ENCODE measurements around the gene PTS.
A peak's percentile ranks its signal among the peaks of the same experiment; 100 is the strongest.

PTS gene

GRCh38 chr11:112265659-112266409 is 39.6 kb downstream of the PTS start:
- DNase-seq (ENCODE audit: low spot score), result peak; percentile 39

- no peak for DNase-seq (ENCODE audit: low spot score)
These were observed 40.2 kb downstream of the PTS start for GRCh38 chr11:112266410-112266778.

GRCh38 chr11:112267188-112267591 is 41.0 kb downstream of the PTS start:
- peak; percentile 19 for DNase-seq (ENCODE audit: low spot score)

- no peak for DNase-seq (ENCODE audit: low spot score)
These were observed 42.2 kb downstream of the PTS start for GRCh38 chr11:112268406-112268805.

GRCh38 chr11:112269139-112269538 is 42.9 kb downstream of the PTS start:
- no peak for DNase-seq (ENCODE audit: low spot score)

GRCh38 chr11:112270551-112271180 is 44.4 kb downstream of the PTS start:
- DNase-seq (ENCODE audit: low spot score), result no peak

- DNase-seq (ENCODE audit: low spot score), result no peak
These were observed 45.0 kb downstream of the PTS start for GRCh38 chr11:112271242-112271641.

- DNase-seq (ENCODE audit: low spot score), result no peak
These were observed 46.8 kb downstream of the PTS start for GRCh38 chr11:112273066-112273465.

GRCh38 chr11:112274007-112274783 is 48.0 kb downstream of the PTS start:
- DNase-seq (ENCODE audit: low spot score), result no peak

GRCh38 chr11:112277029-112277428 is 50.8 kb downstream of the PTS start:
- no peak for DNase-seq (ENCODE audit: low spot score)

GRCh38 chr11:112277941-112278340 is 51.7 kb downstream of the PTS start:
- peak; percentile 41 for DNase-seq (ENCODE audit: low spot score)

- DNase-seq (ENCODE audit: low spot score), result no peak
These were observed 52.6 kb downstream of the PTS start for GRCh38 chr11:112278803-112279202.

- peak; percentile 83 for DNase-seq (ENCODE audit: low spot score)
These were observed 53.7 kb downstream of the PTS start for GRCh38 chr11:112279901-112280267.

- DNase-seq (ENCODE audit: low spot score), result peak; percentile 89
These were observed 54.3 kb downstream of the PTS start for GRCh38 chr11:112280268-112281126.

- DNase-seq (ENCODE audit: low spot score), result no peak
These were observed 55.5 kb downstream of the PTS start for GRCh38 chr11:112281726-112282125.
